Daoy (cell line): ENCODE results near the gene PPP2R2C. TPM values are rescaled to one million over a fixed set of nuclear protein-coding genes. Genes with fewer than 3 reads are reported as not detected.

Experiments used
- DNase-seq: peaks from one replicate; pipeline ENCODE4 v3.0.0-alpha.2; 2015; ENCODE audit warnings: low read depth
- total RNA-seq: library from RNA; depleted of rRNA; stranded (reverse); fragments of >200 nt; shearing (Covaris generic); gene quantifications from 2 replicates; pipeline ENCODE4 v1.2.3, GENCODE V29; 2014

Gene PPP2R2C
- total RNA-seq, 1 experiment from 2014 or later: 0.86 TPM

DNA sequence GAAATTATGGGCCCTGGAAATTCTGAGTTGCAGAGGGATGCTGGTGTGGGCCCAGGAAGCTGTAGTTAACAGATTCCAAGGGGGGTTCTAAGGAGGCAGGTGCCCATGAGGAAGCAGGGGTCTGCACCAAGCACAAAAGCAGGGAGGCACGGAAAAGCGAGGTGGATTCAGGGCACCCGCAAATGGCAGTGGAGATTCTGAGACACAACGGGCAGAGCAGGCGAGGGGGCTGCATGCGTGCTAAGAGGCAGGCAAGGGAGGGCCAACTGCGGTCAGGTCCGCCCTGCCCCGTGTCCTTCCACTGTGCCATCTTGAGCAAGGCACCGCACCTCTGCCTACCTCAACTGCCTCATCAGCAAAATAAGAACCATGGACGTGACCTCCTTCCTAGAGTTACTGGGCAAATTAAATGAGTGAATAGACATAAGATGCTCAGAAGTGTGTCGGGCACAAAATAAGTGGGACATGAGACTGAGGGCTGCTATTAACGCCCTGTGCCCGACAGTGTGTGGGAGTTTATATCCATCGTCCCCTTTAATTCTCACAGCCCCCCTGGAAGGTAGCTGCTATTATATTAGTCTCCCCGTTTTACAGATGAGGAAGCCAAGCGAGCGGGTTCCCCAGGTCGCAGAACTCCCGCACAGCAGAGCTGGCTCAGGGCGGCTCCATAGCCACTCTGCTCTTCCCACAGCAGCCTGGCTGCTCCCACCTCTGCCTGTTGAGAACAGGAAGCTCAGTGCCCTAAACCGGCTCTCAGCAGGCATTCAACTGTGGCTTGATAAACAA, 67.6 kb downstream of the PPP2R2C start:
- DNase-seq: no peak

DNA sequence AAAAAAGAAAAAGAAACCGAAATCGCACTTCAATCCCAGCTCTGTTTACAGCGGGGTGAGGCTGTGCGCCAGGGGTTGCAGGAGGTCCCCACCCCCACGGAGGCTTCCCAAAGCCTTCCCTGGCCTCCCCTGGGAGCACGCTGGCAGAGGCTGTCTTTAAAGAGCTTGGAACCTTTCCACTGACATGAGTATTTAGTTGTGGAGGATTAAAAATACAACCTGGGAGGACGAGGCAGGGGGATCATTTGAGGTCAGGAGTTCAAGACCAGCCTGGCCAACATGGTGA, 69.1 kb downstream of the PPP2R2C start:
- no peak for DNase-seq

DNA sequence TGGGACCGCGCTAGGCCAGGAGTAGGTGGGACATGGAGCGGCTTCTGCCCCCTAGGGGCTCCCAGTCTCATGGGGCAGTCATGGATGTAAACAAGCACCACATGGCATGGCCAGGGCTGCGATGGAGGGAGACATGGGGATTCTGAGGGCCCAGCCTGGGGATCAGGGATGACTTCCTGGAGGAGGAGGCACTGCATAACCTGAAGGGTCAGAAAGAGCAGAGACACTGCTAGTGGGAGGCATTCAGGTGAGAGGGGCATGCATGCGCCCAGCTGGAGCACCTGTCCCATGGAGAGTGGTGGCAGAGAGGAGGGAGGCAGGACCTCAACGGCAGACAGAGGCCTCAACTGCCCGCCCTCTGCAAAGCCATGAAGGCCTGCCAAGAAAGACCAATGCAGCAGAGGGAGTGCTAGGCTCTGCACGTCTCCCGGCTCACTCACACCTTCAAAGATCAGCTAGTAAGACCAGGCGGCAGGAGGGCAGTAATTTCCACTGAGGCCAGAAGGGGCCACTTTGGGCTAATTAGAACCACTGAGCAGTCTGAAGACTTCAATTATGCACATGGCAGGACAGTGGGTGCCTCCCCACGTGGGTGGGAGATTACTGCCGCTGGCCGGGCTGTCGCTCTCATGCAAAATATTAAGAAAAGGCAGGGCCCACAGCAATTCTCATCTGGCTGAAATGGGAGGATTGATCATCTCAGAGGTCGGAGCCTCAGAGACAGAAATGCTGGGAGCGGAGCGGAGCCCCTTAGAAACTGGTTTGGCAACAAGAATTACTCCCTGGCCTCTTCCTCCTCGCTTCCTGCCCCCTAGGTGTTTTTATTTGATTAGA, 69.6 kb downstream of the PPP2R2C start:
- DNase-seq: no peak

DNA sequence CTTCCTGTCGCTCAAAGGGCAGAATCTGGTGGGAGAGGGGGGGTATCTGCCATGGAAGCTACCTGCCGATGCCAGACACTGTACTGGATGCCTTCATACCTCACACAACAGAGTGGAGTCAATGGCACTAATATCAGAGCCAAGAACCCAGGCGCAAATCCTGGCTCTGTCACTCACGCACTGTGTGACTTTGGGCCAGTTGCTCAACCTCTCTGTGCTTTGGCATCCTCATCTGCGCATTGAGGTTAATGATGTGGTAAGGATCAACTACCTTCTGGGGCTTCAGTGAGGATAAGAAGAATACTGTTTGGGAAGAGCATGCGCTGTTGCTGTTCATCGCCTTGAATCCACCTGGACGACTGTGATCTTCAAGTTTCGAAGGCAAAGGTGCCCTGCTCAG, 70.6 kb downstream of the PPP2R2C start:
- no peak for DNase-seq

DNA sequence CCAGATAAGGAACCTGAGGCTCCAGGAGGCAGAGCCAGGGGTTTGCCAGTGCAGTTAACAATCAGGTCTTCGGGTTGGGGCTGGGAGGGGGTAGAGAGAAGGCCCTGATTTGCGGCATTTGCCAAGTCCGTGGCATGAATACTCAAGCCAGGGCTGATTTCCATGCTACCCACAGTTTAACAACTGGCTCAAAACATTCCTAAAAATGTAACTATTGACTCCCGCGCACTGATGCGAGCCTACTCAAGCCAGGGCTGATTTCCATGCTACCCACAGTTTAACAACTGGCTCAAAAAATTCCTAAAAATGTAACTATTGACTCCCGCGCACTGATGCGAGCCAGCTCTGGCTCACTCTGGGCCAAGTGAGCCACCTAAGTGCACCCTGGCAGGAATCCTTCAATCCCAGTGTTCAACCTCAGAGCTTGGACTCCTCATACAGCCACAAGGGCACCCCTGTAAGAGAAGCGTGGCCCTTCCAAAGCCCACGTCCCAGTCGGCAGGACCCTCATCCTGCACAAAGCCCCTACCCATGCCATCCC, 75.6 kb downstream of the PPP2R2C start:
- DNase-seq: no peak

DNA sequence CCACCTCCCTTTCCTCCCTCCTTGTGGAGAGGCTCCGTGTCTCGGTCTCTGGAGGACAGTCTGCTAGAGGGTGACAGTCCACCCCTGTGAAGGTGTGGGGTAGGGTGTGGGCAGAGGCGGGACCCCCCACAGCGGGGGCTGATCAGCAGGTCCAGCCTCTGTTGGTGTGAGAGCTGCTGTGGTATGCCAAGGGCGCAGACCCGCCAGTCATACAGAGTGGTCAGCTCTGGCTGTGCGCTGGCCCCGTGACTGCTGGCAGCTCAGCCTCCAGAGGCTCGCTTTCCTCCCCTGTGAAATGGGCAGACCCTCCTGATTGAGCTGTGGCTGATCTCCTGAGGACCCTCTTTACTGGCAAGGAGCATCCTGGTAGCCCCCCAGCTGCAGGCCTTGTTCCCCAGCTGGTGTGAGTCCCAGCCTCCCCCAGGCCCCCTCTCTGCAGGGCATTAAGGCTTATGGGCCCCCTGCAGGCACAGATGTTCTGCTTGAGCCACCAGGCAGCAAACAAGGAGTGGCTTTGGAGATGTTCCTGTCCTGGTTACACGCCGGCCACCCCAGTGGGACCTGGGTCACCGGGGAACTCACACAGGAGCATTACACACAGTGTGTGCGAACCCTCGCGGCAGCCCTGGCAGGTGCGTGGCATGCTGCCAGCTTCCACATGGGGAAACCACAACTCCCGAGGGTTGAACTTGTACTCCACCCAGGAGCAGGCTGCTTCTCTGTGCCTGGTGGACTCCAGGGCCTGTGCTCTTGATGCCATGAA, 76.8 kb downstream of the PPP2R2C start:
- no peak for DNase-seq

DNA sequence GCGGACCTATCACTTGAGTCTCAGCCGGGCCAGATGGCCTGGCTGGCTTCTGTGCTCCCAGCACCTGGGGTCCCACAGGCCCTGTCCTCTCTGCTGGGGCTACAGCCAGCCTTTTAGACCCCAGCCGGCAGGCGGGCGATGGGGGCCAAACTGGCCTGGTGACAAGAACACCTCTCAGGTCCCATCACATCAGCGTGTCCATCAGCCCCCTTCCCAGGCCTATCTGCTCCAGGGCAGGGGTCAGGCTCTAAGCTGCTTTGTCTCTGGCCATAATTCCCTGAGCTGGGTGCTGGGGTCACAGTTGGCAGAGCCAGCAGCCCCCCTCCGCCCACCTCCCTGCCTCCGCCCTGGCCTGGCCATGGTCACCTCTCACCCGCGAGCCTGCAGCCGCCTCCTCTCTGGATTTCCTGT, 77.7 kb downstream of the PPP2R2C start:
- DNase-seq: no peak

DNA sequence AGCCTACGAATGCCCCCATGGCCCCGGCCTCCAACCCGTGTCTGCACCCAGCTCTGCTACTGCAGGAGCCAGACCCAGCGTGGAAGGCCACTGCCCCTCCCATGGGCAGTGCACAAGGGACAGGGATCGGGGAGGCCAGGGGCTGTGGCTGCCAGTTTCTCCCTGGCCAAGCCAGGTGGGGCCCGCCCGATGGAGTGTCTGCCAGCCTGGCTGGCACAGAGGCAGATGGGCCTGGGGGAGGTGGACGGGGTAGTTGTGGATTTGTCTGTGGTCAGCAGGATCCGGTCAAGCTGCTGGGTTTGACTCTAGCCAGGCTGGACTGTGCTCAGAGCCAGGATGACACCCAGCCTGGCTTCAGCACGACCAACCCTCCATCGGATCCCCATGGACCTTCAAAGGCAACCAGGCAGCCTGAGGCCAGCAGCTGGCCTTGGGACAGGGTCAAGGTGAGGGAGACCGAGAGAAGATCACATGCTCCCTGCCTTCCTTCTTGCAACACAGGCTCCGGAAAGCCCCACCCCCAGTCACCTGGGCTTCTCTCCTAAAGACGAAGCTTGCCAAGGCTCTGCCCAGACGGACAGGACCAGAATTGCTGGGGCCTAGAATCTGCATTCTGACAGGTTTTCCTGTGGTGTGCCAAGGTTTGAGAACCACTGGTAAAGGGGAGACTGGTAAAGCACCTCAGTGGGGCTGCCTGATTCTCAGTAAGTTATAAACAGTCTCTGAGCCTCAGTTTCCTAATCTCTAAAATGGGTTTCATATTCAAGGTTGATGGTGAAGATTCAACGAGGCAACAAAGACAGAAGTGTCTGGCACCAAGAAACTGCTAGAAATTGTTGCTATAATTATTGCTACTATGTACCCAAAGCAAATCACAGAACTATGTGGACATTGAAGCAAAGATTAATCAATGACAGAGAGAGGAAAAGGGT, 78.6 kb downstream of the PPP2R2C start:
- DNase-seq: no peak

DNA sequence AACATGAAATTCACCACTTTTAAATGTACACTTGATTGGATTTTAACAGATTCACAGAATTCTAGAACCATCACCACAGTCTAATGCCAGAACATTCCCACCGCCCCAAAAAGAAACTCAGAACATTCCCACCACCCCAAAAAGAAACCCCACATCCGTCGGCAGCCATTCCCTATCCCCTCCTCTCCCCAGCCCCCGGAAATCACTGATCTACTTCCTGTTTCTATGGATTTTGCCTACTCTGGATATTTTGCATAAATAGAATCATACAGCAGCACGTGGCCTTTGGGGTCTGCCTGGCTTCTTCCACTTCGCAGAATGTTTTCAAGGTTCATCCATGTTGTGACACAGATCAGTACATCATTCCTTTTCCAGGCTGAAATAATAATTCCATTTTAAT, 79.3 kb downstream of the PPP2R2C start:
- DNase-seq: no peak

DNA sequence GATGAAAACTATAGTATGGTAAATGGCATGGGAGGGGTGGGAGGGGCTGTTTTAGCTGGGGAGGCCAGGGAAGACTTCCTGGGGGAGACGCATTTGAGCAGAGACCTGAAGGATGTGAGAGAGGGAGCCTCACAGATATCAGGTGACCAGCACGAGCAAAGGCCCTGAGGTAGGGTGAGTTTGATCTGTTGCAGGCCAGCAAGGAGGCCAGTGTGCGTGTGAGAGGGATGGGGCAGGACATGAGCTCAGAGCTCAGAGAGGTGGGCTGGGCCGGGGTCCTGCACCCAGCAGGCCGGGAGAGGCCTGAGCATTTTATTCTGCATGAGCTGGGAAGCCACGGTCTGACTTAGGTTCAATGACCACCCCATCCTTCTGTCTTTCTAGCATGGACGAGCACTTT, 80.0 kb downstream of the PPP2R2C start:
- no peak for DNase-seq

DNA sequence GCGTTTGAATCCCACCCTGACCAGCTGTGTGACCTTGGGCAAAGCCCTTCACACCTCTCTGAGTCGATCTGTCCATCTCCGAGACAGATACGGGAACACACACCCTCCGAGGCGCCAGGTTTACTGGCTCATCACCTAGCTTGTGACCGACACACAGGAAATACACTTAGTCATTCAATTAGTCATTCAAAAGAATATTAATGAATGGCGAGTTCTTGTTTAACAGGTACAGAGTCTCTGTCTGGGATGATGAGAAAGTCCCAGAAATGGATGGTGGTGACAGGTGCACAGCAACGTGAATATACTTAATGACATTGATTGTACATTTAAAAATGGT, 80.6 kb downstream of the PPP2R2C start:
- peak; percentile 23 for DNase-seq

DNA sequence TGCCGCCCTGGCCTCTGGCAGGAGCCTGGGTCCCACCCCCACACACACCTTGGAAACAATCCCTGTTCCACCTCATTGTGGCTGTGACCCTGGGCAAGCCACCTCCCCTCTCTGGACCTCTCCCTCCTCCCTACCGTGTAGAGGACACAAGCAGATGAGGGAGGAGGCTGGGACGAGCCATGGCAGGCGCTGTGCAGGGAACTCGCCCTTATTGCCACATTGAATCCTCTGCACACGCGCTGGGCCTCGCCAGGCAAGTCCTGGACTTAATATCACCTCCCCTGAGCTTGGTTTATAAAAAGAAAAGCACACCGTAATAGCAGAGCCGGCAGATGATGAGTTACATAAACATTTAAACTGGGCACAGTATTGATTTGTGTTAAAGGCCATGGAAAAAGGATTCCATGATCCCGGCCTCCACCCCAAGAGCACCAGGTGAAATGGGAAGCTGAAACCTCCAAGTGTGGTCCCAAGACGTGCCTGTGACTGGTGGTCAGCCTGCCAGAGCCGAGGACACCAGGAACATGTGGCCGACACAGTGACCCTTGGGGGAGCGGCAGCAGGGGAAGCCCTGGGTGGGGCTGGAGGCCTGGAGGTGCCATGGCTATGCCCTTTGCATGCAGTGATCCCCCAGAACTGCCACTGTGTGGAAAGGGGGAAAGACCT, 81.1 kb downstream of the PPP2R2C start:
- DNase-seq: no peak

DNA sequence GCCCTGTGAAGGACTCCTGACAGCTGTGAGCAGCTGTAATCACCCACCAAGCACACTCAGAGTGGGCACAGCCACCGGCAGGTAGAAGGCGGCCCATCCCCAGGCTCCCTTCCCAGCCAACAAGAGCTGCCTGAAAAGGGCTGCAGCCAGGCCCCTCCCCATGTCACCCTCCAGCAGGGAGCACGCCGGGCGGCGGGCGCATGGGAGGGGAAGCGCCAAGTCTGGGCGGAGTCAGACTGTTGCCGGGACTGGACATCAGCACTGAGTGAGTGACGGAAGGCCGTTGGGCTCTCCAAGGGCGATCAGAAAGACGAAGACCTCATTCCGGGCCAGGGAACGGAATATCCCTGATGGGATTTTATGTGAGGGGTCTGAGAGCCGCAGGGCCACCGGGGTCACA, 82.1 kb downstream of the PPP2R2C start:
- DNase-seq: no peak

DNA sequence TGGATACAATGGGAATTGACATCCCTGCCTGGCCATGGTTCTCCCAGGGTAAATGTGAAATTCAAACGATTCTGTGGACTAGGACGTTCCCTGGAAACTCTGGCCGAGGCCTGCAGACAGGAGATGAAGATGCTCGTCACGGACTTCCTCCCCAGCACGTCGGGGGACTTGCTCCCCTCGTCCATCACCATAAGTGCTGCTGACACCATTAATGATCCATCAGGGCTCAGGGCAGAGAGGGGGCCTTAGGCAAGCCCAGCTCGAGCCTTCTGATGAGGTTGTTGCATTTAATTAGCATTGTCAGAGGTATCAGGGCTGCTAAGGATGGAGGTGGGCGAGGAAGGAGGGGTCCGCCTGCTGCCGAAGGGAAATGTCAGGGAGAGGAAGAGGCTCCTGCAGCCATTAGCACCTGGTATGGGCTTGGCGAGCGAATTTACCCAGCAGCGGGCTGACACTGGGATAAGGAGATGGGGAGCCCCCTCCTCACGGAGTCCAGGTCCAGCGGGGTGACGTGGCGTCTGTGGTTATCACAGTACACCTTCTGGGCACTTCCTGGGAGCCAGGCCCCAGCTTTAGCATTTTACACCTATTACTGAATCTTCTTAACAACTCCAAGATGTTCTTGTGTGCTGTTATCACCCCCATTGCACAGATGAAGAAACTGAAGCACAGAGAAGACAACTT, 83.1 kb downstream of the PPP2R2C start:
- DNase-seq: no peak

DNA sequence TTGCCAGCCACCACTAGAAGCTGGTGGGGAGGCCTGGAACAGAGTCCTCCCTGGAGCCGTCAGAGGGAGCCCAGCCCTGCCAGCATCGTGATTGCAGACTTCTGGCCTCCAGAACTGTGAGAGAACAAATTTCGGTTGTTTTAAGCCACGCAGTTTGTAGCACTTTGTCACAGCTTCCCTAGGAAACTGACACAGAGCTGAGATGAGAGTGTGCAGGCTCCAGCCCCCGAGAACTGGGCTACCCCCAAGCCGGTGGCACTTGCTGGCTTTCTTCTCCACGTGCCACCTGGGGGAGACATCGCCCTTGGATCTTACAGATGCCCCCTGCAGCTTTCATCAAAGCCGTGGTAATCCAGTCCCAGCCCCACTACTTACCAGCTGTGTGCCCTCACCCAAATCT, 83.7 kb downstream of the PPP2R2C start:
- no peak for DNase-seq

DNA sequence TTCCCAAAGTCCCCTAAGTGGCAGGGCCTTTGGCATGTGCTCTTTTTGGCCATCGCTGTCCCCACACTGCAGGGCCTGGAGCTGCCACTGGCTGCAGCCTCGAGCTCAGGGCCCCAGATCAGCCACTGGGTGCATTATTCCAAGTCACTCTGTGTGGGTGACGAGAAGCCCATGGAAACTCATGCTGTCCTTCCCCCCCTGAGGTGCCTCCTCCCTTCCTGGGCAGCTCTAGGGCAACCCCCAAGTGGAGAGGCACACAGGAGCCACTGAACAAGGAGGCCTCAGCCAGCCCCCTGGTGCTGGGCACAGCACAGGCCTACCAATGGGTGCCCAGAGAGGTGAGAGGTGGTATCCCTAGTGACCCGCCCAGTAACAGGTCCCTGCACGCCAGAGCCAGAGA, 84.5 kb downstream of the PPP2R2C start:
- no peak for DNase-seq

DNA sequence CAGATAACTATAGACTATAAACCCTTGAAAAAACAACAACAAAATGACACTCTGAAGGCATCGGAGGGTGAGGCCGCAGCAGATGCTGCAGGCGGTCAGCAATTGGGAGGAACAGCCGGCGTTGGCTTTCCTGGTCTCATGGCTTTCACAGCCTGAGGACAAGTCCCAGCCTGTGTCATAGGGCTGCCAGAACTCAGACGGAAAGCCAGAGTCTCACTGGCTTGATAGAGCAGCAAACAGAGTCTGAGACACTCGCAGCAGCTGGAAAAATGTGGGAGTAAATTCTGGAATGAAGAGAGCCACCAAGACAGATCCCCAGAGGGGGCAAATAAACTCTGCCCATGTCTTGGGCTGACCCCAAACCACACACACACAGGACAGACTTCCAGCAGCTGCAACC, 86.3 kb downstream of the PPP2R2C start:
- no peak for DNase-seq

DNA sequence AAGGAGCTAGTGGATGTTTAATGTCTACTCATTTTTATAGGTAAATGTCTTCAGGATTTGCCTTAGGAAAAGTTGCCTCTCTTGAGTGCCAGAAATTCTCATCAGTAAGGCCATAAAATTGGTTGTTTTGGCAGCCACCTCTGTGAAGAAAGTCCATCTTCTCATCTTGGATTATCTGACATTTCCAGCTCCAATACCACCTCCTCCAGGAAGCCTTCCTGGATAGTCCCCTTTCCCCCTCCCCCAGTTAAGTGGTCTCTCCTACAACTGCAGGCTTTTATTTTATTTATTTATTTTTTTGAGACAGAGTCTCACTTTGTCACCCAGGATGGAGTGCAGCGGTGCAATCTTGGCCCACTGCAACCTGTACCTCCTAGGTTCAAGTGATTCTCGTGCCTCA, 87.1 kb downstream of the PPP2R2C start:
- no peak for DNase-seq

DNA sequence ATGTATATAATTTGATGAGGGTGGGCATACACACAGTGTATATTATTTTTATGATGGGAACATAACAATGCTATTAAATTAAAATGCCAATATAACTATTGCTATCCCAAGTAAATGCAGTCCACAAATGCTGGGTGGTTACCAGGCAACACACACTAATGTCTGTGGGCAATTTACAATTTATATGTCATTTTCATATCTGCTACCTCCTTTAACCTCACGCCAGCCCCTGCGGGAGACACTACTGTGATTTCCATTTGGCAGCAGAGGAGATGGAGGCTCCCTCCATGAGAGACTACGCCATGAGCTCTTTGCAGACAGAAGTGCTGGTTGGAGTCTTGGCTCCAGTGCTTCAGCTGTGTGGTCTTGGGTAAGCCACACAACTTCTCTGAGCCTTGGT, 87.9 kb downstream of the PPP2R2C start:
- DNase-seq: no peak

DNA sequence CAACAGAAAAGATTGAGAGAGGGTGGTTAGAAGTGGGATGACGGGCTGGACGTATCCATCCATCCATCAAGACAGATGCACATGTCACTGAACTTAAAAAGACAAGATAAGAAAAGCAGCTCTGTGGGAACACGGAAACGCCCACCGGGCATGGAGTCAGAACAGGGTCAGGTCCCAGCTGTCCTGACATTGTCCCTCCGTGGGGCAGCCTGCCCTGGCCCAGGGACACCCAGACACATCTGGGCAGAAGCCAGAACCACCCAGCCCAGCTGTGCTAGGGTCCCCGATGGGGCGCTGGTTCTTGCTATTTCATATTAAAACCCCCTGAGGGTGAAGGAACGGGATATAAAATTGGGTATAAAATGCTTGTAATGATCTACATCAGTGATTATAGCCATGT, 88.5 kb downstream of the PPP2R2C start:
- no peak for DNase-seq
